SHP77 treated with DMSO at 0.1 percent for 48 hours (cell line): ENCODE data around the gene AREG.
"Not testable (repeated sequence)": the region's sequence is repeated elsewhere in the genome, so short reads cannot be mapped to it uniquely, and the experiment has no call there.

ENCODE experiments used
- DNase-seq: peaks from one replicate; lab custom pipeline; 2025; lab: John Stamatoyannopoulos, UW

Gene AREG, protein sequence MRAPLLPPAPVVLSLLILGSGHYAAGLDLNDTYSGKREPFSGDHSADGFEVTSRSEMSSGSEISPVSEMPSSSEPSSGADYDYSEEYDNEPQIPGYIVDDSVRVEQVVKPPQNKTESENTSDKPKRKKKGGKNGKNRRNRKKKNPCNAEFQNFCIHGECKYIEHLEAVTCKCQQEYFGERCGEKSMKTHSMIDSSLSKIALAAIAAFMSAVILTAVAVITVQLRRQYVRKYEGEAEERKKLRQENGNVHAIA

DNA sequence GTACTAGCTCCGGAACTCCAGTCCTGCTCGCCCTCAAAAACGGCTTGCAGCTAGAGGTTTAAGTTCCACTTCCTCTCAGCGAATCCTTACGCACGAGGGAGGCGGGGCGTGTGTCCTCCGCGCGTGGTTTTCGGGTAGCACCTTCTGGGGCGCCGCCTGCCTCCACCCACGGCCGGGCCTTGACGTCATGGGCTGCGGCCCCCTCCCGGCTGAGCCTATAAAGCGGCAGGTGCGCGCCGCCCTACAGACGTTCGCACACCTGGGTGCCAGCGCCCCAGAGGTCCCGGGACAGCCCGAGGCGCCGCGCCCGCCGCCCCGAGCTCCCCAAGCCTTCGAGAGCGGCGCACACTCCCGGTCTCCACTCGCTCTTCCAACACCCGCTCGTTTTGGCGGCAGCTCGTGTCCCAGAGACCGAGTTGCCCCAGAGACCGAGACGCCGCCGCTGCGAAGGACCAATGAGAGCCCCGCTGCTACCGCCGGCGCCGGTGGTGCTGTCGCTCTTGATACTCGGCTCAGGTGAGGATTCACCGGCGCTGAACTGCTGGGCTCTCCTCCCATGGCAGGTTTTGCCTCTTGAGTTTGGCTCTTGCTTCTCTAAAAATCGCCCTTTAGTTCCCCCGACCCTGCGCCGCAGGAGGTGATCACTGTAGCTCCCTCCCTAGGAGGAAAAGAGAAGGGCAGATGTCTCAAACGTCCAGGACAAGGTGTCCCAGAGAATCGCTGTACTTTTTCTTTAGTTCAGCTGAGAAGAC lies at the start of gene AREG:
Gene AREG (plus strand): TSS at position 246 of the 752 bp plus-strand sequence. CDS start 210 bp downstream, at position 456.
- no peak for DNase-seq

DNA sequence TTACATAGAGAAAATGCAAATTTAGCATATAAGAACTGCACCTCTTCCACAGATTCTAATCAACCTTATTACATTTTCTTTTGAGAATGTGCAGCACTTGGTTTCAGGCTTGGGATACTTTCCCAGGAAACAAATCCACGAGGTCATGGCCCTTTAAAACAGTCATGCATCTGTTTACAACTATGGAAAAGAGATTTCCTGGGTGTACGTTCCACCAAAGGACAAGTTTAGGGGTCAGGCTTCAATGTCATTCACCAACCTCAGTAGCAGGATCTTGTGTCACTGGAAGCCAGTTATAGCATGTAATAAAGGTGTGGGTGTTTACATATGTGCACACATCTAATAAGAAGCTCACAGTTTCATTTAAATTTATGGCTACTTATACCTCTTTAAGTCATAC lies 49.3 kb upstream of the AREG start:
- no peak for DNase-seq

DNA sequence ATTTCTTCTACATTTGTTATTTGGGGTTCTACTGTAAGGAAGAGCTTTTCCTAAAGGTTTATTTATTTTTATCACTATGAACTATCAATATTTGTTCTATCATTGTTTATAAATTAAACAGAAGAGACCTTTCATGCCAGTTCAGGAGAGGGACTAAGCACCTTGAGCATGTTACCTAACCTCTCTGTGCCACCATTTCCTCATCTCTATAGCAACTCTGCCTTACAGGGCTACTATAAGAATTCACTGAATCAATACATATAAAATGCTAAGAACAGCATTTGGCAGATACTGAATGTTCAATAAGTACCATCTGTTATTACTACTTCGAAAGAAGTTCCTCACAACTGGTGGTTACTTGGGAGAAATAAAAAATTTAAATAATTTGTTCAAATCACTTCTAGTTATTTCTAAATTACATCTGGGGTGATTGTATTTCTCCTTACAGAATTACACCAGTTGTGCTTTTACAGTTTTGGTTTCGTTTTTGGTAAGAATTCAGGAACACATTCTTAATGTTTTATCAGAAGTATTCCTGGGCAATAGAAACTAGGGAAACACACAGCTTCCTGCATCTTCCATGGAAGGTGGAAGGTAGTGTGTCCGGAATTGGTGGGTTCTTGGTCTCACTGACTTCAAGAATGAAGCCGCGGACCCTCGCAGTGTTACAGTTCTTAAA lies 47.0 kb upstream of the AREG start:
- no peak for DNase-seq

DNA sequence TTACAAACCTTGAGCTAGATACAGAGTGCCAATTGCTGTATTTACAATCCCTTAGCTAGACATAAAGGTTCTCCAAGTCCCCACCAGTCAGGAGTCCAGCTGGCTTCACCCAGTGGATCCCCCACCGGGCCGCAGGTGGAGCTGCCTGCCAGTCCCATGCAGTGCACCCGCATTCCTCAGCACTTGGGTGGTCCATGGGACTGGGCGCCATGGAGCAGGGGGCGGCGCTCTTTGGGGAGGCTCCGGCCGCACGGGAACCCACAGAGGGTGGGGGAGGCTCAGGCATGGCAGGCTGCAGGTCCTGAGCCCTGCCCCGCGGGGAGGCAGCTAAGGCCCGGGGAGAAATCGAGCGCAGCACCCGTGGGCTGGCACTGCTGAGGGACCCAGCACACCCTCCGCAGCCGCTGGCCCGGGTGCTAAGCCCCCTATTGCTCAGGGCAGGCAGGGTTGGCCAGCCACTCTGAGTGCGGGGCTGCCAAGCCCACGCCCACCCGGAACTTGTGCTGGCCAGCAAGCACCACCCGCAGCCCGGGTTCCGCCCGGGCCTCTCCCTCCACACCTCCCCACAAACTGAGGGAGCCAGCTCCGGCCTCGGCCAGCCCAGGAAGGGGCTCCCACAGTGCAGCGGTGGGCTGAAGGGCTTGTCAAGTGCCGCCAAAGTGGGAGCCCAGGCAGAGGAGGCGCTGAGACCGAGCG lies 45.9 kb upstream of the AREG start:
- DNase-seq: not testable (repeated sequence)

DNA sequence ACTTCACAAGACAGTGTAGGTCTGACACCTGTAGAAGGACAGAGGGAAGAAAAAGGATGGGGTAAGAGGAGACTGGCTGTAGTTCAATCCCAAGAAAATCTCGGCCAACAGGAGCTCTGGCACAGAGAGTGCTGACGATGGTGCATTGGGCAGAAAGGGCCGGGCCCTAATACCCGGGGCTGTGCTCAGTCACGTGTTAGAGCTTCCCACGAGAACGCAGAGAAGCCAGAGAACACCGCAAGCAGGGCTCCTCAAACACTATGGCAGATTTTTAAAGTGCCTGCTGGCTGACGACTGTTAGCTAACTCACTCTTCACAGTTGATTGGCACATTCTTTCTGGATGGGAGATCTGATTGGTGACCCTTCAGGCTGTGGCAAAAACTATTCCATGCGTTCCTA lies 44.5 kb upstream of the AREG start:
- DNase-seq: peak; percentile 3

DNA sequence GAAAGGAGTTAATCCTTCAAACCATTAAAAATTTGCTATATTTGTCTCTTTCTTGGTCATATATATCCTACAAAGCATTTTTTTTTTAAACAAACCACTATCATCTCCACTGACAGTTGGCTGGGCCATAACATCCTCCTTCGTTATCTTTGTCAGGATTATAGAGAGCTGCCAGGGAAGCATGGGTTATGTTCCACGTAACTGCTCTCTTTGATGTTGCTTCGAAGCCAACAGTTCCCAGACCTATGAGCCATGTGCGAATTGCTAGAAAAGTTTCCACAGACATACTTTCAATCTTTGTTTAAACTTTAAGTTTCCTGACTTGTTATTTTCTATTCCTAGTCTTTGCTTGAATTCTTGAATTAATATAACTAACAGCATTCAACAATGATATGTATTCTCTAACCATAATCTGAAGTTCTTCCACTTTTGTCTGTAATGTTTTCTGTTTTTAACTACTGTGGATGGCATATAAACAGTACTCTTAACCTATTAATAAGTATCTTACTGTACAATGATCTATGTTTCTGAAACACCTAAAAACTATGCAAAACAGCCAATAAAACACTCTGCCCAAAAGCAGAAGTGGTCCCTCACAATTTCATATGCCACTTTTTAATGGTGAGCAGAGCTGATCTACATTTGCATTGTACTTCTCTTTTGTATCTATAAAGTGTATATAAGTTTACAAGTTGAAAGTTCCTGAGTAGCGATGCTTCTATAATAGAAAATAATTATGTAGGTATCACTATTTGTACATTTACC lies 42.1 kb upstream of the AREG start:
- no peak for DNase-seq

DNA sequence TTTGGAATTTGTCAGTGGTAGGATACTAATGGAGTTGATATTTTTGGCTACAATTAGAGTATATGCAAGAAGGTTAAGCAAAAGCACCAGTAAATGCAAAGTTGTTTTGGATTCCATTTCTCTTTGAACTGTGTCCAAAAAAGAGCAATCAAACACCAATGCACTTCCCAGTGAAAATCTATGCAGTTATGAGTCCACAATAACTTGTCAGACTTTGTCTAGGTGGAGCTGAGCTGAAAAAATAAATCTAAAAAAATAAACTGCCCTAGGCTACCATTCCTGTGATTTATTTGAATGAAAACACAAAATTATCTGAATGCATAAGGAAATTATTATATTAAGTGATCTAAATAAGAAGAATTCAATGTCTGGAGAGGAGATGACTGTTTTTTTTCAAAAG lies 37.0 kb upstream of the AREG start:
- DNase-seq: no peak

DNA sequence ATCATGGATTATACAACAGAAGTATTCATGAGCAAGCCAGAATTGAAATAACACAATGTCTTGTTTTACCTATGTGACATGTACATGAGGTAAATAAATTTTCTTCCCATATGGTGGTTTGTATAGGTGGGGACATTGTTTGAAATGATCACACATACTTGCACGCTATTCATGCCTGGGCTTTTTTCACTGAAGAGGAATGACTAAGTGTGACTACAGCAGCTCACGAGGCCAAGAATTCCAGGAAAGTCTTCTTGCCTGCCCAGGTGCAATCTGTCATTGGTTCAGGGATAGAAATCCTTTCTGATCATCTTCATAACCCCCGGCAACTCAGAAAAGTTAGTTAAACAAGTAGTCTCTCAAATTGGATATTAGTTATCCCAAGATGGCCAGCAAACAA lies 36.3 kb upstream of the AREG start:
- DNase-seq: no peak

DNA sequence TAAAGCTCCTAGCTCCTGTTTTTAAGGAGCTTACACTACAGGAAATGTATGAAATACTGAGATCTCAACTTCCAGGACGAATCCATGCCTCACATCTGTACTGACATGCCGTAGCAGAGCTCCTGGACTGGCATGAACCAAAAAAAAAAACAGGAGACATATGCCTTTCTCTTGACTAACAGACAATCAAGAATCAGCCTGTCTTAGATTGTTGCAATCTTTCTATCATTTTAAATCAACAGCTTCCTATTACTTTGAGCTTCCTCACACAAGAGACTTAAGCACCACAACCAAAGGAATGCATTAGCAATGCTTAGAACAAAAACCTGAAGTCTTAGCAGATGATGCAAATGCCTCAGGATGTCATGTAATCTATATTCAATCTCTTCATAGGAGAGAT lies 34.7 kb upstream of the AREG start:
- no peak for DNase-seq

DNA sequence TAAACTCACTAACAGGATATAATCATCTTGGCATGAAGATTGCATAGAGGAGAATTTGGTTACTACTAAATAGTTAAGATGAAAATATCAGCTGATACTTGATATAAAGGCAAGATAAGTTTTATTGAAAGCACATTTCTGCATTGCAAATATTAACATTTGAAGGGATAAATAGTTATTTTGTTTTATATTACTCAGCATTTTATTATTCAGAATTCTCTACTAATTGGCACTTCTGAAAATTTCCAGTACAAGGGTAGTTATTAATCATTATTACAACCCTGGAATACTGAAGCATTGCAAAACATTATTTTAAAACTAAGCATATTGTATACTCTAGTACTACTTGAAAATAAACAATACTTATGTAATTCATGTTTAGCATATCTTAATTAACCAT lies 32.7 kb upstream of the AREG start:
- DNase-seq: no peak

DNA sequence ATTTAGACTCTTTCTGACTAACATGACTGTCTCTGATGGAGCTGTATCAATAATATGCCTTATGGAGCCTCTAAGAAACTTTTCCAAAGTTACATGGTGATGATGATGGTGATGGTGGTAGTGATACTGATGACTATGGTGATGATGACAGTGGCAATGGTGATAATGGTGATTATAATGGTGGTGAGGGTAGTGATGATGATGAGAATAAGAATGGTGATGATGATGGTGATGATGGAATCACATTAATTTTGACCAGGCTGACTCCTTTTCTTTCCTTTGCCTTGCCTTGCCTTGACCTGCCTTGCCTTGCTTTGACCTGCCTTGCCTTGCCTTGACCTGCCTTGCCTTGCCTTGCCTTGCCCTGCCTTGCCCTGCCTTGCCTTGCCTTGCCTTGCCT lies 31.7 kb upstream of the AREG start:
- DNase-seq: no peak

DNA sequence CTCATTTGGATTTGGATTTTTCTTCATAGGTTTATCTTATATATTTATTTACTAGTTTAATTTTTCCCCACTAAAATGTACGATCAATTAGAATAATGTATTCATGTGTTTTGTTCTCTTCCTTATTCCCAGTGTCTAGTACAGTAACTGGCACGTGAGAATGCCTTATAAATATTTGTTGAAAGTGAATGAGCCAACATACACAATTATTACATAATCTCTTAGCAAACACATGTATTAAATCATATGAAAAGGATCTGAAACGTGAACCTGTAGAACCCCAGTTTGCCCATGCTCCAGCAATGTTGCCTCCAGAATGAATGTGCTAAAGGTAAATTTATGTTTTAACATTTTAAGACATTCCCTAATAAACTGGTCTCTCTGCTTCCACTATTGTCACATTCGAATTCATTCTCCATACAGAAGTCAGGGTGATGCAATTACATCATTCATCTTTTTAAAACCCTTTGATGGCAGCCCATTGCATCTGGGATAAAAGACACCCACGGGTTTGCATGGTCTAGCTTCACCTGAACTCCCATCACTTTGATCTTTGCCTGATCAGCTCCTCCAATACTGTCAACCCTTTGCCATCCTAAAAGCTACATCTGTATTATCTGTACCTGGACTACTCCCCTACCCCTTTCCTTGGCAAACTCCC lies 30.7 kb upstream of the AREG start:
- no peak for DNase-seq

DNA sequence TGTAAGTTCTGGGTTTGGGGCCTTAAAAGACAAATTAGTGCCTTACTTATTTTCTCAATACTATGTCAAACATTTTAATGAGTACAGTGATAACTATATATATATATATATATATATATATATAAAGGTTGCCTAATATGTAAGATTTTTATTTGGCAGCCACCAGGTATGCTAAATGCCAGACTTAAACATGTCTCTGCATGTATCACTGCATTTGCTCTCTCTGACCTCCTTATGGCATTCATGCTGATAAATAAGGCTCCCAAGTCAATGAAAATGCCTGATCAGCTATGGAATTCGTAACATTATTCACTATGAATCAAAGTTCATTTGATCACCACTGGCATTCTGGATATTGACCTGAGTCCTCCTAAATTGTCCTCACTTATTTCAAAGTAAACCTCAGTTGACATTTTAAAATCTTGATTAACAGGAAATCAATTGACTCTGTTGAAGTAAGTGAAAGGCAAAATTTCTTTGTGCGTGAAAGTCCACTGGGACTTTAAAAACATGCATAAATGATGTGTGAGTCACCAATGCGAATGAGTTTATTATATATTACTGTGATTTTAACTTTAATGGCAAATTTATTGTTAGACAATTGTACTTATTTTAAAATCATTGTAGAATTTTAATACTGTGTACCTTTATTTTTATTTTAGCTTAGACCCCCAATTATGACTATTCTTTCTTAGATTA lies 29.2 kb upstream of the AREG start:
- no peak for DNase-seq

DNA sequence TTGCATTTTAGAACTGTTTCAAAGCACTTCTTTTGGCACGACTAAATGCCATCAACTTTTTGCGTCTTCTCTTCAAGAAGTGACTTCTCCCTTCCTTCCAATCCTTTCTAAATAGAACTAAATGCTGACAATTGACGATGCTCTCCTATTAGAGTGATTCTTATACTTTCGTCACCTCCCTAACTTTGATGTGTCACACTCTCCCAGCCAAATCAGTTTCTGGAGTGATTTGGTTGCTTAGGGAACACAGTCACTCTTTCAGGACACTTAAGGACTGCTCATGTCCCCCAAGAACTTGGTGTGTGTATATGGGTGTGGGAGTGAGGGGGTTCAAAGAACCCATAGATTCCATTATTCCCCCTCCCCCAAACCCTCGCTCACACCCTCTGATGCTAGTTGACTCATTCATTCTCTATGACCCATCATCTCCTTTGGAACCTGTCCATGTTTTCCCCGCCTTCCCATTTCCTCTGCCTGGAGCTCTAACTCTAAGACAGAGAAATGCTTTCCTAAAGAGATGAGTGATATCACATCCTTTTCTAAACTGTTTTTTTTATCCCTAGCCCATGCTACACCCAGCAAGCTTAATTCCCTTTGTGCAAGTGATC lies 26.8 kb upstream of the AREG start:
- no peak for DNase-seq

DNA sequence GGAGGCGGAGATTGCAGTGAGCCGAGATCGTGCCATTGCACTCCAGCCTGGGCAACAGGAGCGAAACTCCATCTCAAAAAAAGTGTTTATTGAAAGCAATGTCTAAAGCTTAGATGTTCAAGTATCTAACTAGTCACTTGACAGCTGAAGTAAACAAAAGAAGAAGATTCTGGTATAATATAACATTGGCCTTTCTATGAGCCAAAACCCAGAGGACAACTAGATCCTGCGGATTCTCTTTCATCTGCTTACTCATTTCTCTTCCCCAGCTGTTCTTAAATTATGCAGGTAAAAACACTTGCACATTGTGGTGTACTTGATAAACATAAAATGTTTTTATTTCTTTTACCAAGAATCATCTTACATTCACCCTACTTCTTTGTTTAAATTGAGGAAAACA lies 24.1 kb upstream of the AREG start:
- DNase-seq: no peak

DNA sequence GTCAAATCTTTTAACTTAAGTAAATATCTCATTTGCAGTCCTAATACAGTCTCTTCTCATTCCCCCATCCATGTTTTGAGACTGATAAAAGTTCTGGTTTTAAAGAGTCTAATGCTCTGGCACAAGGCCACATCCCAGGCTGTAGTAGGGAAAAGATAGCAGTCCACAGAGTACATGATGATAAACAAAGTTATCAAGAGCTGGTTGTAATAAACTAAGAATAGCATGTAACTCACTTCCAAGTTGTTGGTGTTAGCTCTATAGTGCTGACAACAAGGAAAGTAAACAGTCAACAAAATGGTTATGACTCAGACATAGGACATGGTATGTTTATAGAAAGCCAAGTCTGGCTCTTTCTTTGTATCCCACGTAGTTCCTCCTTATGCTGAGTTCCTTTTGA lies 21.8 kb upstream of the AREG start:
- no peak for DNase-seq

DNA sequence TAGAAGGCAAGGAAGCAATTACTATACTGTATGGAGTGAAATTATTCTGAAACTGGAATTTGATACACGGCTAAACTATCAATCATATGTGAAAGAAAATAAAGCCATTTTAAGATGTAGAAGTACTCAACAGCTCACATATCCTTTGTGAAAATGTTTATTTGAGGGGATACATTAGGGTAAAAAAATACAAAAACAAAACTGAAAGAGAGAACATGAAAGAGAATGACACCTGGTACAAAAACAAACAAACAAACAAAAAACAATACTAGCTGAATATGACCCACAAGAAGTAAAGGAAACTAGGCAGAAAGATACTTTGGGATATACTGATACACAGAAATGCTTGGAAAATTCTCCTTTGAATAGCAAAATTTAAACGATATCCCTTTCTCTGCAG lies 20.8 kb upstream of the AREG start:
- no peak for DNase-seq

DNA sequence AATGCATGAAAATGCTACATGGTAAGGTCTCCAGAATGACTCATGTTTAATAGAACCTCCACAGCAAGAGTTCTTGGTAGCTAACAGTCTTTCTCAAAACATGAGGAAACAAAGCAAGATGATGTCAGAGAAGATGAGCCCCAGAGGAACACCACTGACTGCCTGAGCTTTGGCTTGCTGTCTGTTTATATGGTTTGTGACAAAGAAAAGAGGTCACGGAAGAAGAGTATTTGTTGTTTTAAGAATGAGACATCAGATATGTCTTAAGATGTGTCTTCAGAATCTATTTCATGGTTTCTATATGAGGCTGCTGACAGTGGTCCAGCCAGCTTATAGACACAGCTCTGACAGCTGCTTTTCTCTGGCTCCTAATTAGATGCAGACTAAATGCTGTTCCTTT lies 18.8 kb upstream of the AREG start:
- DNase-seq: no peak

DNA sequence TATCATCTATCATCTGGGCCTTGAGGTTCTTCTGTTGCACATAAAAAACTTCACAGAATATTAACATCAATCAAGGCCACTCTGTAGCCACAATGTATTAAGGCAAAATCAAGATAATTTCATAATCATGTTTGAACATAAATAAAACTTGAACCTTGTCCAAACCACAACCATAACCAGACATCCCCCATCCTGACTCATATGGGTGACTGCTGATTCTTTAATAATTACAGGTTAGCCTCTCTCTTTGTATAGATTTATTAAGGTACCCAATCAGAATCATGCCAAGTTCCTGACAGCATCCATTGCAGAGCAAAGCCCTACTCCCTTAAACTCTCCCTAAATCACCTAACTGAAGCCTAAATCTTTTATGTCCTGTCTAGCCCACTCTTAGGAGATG lies 16.7 kb upstream of the AREG start:
- DNase-seq: no peak

DNA sequence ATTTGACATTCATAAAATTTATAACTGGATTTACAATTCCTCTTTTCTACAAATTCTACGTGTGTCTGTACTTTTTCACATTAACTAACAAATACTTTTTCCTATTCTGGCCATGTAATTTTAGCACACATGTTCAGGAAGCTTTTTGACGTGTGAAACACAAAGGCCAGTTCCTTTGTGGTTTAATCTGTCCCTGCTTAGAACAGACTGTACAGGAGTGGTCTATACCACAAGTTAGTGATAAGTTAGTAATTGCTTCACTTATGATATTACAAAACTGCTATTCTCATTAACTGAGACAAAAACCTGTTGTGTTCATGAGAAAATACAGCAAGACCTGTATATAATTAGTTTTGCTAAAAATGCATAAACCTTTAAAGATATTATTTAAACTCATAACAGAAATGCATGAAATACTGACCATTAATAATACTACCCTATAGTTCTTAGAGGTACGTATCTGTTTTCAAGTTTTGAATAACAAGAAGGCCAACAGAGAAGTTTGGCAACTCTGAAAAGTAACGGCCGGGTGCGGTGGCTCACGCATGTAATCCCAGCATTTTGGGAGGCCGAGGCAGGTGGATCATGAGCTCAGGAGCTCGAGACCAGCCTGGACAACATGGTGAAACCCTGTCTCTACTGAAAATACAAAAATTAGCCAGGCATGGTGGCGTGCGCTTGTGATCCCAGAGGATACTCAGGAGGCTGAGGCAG lies 13.7 kb upstream of the AREG start:
- DNase-seq: no peak
